ENCODE data around the gene COMP.

COMP gene

DNA sequence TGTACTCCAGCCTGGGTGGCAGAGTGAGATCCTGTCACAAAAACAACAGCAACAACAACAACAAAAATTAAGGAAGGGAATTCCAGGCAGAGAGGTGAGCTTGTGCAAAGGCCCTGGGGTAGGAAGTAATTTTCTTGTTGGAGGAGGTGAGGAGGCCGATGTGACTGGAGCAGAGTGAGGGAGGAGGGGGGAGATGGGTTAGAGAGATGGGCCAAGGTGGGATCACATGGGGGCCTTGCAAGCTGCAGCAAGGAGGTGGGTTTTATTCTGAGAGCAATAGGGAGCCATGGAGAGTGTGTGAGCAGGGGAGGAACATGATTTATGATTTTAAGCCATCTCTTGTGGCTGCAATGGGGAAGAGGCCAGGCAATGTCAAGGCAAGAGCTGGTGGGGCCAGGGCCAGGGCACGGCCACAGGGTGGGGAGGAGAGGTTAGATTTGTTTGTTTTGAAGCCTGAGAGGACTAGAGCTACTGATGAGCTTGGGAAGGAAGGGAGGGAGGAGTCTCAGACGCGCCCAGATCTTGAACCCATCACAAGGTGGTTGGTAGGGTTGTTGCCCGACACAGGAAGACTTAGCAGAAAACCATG is 12.5 kb upstream of the COMP start:
- TF ChIP-seq, protein P1, sequence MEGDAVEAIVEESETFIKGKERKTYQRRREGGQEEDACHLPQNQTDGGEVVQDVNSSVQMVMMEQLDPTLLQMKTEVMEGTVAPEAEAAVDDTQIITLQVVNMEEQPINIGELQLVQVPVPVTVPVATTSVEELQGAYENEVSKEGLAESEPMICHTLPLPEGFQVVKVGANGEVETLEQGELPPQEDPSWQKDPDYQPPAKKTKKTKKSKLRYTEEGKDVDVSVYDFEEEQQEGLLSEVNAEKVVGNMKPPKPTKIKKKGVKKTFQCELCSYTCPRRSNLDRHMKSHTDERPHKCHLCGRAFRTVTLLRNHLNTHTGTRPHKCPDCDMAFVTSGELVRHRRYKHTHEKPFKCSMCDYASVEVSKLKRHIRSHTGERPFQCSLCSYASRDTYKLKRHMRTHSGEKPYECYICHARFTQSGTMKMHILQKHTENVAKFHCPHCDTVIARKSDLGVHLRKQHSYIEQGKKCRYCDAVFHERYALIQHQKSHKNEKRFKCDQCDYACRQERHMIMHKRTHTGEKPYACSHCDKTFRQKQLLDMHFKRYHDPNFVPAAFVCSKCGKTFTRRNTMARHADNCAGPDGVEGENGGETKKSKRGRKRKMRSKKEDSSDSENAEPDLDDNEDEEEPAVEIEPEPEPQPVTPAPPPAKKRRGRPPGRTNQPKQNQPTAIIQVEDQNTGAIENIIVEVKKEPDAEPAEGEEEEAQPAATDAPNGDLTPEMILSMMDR (IDR thresholded peaks at IDR 0.05; ENCODE audit: low read depth, low read length), result no peak
- no peak overlapping the region for H3K4me3 ChIP-seq (ENCODE audit: low read depth, low read length)
- DNase-seq (ENCODE audit: low read depth, low spot score), result no peak
- in situ Hi-C loops (cut with HindIII; ENCODE audit: low sequenced_read_pairs), result no loop called here

DNA sequence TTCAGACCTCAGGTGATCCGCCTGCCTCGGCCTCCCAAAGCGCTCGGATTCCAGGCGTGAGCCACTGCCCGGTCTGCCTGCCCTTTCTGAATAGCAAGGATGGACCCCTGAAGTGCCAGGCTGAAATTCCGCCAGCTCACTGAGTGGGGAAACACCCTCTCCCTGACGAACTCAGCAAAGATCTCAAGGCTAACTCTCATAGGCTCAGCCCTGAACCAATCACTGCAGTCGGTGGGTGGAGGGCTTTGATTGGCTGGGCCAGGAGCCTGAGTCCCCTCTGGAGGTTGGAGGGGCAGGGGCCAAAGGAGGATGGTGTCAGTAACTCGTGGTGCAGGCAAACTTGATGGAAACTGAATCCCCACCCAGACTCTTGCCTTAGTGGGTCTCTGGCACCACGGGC is 11.2 kb upstream of the COMP start:
- in situ Hi-C loops (cut with HindIII; ENCODE audit: low sequenced_read_pairs), result no loop called here
- no peak overlapping the region for H3K4me3 ChIP-seq (ENCODE audit: low read depth, low read length)
- DNase-seq (ENCODE audit: low read depth, low spot score), result no peak
- TF ChIP-seq, protein P1 (IDR thresholded peaks at IDR 0.05; ENCODE audit: low read depth, low read length), result no peak

DNA sequence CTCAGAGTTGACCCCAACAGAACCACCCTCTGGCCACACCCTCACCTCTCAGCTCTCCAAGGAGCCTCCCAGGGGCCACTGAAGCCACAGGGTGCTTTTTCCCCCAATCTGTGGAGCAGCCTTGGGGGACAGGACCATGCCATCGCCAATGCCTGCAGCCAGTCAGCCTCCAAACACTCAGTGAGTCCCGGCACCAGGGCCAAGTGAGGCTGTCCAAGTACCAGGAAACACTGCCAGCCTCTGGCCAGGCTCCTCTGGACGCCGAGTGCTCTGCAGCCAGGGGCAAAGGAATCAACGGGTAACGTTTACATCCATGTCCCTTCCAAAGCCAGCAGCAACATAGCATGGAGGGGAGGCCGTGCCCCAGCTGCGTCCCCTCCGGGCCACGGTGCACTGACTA is 9.5 kb upstream of the COMP start:
- in situ Hi-C loops (cut with HindIII; ENCODE audit: low sequenced_read_pairs), result no loop called here
- TF ChIP-seq, protein P1 (IDR thresholded peaks at IDR 0.05; ENCODE audit: low read depth, low read length), result no peak
- no peak overlapping the region for H3K4me3 ChIP-seq (ENCODE audit: low read depth, low read length)
- DNase-seq (ENCODE audit: low read depth, low spot score), result no peak

DNA sequence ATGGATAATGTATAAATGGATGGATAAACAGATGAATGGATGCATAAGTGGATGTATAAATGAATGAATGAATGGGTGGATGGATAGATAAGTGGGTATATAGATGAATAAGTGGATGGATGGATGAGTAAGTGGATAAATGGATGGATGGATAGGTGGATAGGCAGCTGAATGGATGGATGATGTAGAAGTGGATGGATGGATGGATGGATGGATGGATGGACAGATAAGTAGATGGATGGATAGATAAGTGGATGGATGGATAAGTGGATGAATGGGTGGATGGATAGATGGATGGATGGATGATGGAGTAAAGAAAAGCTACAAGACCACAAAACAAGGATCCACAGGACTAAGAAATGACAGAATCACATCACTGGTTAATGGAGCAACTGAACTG is 9.0 kb upstream of the COMP start:
- in situ Hi-C loops (cut with HindIII; ENCODE audit: low sequenced_read_pairs), result no loop called here
- DNase-seq (ENCODE audit: low read depth, low spot score), result no peak

DNA sequence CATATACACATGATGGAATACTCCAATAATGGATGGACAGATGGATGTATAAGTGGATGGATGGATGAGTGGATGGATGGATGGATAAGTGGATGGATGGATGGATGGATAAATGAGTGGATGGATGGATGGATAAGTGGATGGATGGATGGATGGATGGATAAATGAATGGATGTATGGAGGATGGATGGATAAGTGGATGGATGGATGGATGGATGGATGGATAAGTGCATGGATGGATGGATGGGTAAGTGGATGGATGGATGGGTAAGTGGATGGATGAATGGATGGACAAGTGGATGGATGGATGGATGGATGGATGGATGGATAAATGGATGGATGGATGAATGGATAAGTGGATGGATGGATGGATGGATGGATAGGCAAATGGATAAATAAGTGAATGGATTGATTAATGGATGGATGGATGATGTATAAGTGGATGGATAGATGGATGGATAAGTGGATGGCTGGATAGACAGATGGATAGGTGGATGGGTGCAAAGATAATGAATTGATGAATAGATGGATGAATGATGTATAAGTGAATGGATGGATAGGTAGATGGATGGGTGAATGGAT is 8.4 kb upstream of the COMP start:
- in situ Hi-C loops (cut with HindIII; ENCODE audit: low sequenced_read_pairs), result no loop called here

More for the DNA sequence above, 9.0 kb upstream of the COMP start:
- TF ChIP-seq, protein P1 (IDR thresholded peaks at IDR 0.05; ENCODE audit: low read depth, low read length), result no peak
- no peak overlapping the region for H3K4me3 ChIP-seq (ENCODE audit: low read depth, low read length)

DNA sequence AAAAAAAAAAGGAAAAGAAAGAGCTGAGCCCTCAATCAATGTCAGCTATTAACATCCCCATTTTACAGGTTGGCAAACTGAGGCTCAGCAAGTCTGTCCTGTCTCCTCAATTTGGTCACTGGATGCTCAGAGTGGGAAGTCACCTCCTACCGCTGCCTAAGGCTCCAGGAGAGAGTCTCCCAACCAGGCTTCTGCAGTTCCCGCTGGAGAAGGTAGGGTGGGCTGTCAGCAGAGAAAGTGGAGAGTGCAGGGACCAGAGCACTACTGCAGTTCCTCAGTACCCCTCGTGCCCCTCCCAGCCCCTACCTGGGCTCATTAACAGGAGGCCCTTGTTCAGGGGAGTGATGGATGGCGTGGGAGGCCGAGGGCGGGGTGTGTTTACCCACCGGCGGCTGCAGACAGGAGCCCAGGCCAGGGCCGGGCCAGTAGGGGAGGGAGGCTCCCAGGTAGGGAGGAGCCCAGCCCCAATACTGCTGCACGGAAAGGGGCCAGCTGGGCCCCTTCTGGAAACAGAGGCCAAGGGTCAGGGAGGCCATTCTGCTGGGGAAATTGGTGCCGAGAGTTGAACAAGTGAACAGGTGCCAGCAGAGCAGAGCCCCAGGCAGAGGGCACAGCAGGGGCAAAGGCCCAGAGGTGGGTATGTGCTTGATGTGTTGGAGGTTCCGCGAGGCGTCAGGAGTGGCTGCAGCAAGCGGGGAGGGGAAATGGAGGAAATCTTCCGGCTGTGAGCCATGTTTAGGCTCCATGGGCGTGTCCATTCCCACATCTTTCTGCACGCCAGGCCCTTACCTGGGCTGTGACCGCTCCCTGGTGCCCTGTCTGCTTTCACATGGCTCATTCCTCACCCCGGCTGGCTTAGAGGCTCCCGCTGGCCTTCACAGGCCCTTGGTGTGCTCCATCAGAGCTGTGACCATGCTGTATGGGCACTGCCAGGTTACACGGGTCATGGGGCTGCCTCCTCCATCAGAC is 7.6 kb upstream of the COMP start:
- no peak for DNase-seq (ENCODE audit: low read depth, low spot score)
- H3K4me3 ChIP-seq (ENCODE audit: low read depth, low read length), result no peak overlapping the region
- TF ChIP-seq, protein P1 (IDR thresholded peaks at IDR 0.05; ENCODE audit: low read depth, low read length), result no peak
- in situ Hi-C loops (cut with HindIII; ENCODE audit: low sequenced_read_pairs), result no loop called here

More for the DNA sequence above, 8.4 kb upstream of the COMP start:
- H3K4me3 ChIP-seq (ENCODE audit: low read depth, low read length), result no peak overlapping the region
- TF ChIP-seq, protein P1 (IDR thresholded peaks at IDR 0.05; ENCODE audit: low read depth, low read length), result no peak
- DNase-seq (ENCODE audit: low read depth, low spot score), result no peak

Measured in astrocyte of the spinal cord (primary cell).